Measurements from ENCODE around the gene STAP2. TPM values are rescaled to one million over a fixed set of nuclear protein-coding genes. Genes with fewer than 3 reads are reported as not detected.
A peak's percentile ranks its signal among the peaks of the same experiment; 100 is the strongest.
"Not testable (repeated sequence)": the region's sequence is repeated elsewhere in the genome, so short reads cannot be mapped to it uniquely, and the experiment has no call there.

The STAP2 gene
- total RNA-seq, 1 experiment from 2014 or later = 2.9 TPM

DNA sequence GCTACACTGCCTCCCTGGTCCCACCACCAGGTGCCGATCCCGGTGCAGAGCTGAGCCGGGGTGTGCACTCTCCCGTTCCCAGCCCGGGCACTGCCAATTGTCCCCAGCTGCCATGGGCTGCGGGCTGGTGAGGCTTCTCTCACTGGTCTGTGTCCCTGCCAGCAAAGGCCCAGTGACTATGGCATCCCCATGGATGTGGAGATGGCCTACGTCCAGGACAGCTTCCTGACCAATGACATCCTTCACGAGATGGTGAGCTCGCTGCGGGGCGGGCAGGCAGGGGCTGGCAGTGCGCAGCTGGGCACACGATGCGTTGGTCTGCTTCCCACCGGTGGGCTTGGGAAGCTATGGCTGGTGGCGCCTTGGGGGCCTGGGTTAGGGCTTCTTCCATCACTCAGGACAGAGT, 19.3 kb upstream of the STAP2 start:
- no peak for DNase-seq (ENCODE audit: low read depth)

DNA sequence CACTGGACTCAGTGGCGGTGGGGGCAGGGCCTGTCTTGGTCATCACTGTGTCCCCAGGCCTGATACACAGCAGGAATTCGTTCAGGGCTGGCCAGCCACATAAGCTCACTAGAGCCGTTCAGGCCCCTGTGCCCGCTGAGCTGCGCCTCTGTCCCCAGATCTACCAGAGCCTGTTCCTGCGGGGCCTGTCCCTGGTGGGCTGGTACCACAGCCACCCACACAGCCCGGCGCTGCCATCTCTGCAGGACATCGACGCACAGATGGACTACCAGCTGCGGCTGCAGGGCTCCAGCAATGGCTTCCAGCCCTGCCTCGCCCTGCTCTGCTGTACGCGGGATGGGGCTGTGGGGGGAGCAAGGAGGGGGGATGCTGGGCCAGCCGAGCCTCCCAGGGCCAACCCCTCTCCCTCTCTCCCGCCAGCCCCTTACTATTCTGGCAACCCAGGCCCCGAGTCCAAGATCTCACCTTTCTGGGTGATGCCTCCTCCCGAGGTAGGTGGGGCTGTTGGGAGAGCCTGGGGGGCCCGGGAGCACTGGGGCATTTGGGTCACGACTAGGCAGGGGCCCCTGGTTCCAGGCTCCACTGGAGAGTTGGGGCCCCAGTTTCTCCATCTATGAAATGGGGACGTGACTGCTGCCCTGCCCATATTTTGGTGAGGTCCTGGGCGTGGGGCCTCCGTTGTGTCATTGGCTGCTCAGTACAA, 18.6 kb upstream of the STAP2 start:
- no peak for DNase-seq (ENCODE audit: low read depth)

DNA sequence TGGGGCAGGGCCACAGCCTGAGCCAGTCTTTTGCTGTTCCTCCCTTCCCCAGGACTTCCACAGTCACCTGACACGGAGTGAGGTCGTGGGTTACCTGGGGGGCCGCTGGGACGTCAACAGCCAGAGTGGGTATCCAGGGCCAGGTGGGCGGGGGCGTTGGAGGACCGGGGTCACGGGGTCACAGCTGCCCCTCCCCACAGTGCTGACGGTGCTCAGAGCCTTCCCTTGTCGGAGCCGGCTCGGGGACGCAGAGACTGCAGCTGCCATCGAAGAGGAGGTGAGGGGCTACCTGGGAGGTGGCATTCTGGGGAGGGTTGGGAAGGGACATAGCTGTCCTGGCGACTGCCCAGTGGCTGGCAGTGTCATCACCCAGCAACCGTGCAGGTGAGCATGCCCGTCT, 16.3 kb upstream of the STAP2 start:
- no peak for DNase-seq (ENCODE audit: low read depth)

DNA sequence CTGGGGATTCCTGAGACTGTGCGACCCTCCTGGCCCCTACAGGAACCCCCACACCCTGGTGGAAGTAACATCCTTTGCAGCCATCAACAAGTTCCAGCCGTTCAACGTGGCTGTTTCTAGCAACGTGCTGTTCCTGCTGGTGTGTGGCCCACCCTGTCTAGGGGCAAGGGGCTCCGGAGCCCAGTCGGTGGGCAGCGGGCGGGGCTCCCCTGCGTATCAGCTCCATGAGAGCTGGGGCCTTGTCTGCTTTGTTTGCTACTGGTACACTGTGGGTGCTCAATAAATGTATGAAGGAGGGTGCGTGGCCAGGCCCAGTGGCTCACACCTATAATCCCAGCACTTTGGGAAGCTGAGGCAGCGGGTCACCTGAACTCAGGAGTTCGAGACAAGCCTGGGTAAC, 15.7 kb upstream of the STAP2 start:
- DNase-seq (ENCODE audit: low read depth) = no peak

DNA sequence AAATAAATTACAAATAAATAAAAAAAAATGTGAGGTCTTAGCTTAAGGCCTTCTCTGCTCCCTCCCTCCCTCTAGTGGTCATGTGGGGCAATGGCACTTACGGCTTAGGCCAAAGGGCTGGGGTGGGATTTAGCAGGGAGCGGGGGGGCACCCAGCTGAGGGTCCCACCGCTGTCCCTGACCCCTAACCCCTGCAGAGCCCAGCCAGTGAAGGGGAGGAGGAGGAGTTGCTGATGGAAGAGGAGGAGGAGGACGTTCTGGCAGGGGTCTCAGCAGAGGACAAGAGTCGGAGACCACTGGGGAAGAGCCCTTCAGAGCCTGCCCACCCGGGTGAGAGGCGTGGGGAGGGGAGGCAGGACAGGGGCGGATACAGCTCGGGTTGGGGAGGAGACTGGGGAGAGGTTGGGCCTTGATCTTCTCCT, 14.1 kb upstream of the STAP2 start:
- DNase-seq (ENCODE audit: low read depth) = peak; percentile 64

DNA sequence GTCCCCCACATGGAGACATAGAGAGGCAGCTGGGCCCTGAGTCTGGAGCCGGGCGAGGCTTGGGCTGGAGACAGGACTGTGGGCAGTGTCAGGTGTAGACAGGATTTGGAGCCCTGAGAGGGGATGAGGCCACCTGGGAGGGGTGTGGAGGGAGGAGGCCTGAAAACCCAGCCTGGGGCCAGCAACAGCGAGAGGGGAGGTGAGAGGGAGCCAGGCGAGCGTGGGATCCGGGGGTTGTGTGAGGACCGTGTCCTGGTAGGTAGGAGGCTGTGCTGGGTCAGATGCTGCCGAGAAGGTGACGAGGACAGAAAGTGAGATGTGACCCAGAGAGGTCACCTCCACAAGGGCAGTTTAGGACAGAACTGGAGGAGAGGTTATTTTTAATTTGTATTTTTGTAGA, 12.1 kb upstream of the STAP2 start:
- no peak for DNase-seq (ENCODE audit: low read depth)

DNA sequence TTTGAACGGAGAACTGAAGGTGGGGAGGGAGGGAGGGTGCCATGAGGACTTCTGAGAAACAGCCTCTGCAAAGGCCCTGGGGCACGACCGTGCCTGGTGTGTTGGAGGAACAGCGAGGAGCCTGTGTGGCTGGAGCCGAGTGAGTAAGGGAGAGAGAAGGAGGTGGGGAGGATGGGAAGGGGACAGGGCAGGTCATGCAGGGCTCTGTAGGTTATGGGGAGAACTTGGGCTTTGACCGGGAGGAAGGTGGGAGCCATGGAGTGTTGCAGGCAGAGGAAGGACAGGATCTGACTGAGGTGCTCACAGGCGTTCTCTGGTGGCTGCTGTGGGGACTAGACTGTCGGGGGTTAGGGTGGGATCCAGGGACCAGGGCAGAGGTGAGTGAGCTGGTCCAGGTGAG, 11.5 kb upstream of the STAP2 start:
- no peak for DNase-seq (ENCODE audit: low read depth)

DNA sequence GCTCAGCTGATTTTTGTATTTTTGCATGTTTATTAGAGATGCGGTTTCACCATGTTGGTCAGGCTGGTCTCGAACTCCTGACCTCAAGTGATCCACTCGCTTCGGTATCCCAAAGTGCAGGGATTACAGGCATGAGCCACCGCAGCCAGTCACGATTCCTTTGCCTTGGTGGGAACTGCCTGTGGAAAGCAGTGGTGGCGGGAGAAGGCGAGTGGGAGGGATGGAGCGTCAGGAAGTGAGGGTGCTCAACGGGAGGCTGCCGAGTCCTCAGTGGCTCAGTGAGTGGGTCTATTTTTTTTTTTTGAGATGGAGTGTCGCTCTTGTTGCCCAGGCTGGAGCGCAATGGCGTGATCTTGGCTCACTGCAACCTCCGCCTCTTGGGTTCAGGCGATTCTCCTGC, 10.6 kb upstream of the STAP2 start:
- DNase-seq (ENCODE audit: low read depth) = not testable (repeated sequence)

DNA sequence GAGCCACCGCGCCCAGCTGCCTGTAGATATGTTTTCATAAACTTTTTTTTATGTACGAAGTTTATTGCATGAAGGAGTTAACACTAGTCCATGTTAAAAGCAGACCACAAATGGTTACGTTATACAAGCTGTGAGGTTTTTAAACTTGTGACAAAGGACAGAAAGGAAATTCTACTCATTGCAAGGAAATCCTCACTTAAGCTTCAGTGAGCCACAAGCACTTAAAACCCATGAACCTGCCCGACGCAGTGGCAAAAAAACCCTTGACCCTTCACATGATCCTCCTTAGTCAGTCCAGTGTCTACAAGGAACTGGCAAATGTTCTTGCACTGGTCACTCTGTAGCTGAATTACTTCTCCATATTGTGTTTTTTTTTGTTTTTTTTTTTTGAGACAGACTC, 8.9 kb upstream of the STAP2 start:
- DNase-seq (ENCODE audit: low read depth) = no peak

DNA sequence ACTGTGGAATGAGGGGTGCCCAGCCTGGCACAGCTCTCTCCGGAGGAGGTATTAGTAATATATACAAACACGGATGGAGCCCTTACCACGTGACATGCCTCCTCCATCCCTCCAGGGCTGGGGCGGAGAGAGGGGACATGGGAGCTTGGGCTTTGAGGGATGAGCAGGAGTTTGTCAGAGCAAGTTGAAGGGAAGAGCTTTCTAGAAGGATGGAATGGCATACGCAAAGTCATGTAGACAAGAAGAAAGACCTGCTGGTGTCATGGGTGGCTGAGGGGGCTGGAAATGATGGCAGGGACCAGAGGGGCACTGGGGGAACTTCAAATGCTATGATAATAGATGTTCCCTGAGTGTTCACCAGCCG, 7.4 kb upstream of the STAP2 start:
- no peak for DNase-seq (ENCODE audit: low read depth)

DNA sequence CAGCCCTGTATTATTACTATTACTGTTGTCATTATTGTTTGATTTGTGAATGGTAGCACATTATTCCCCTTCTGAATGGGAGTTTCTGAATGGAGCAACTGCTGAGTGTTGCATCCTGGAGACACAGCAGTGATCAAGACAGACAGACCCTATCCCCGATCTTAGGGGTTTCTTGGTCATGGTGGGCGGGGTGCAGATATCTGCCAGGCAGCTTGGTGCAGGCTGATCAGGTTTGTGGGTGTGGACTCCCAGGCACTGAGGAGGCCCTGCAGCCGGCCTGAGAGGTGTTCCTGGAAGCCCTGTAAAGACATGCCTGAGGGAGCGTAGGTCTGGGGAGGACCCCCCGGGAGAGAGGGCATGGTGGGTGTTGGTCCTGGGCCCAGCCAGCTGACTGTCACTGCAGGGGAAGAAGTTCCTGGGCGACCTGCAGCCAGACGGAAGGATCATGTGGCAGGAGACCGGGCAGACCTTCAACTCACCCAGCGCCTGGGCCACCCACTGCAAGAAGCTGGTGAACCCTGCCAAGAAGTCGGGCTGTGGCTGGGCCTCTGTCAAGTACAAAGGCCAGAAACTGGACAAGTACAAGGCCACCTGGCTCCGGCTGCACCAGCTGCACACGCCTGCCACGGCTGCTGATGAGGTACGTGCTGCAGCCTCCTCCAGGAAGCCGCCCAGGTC, 6.9 kb upstream of the STAP2 start:
- DNase-seq (ENCODE audit: low read depth) = no peak

DNA sequence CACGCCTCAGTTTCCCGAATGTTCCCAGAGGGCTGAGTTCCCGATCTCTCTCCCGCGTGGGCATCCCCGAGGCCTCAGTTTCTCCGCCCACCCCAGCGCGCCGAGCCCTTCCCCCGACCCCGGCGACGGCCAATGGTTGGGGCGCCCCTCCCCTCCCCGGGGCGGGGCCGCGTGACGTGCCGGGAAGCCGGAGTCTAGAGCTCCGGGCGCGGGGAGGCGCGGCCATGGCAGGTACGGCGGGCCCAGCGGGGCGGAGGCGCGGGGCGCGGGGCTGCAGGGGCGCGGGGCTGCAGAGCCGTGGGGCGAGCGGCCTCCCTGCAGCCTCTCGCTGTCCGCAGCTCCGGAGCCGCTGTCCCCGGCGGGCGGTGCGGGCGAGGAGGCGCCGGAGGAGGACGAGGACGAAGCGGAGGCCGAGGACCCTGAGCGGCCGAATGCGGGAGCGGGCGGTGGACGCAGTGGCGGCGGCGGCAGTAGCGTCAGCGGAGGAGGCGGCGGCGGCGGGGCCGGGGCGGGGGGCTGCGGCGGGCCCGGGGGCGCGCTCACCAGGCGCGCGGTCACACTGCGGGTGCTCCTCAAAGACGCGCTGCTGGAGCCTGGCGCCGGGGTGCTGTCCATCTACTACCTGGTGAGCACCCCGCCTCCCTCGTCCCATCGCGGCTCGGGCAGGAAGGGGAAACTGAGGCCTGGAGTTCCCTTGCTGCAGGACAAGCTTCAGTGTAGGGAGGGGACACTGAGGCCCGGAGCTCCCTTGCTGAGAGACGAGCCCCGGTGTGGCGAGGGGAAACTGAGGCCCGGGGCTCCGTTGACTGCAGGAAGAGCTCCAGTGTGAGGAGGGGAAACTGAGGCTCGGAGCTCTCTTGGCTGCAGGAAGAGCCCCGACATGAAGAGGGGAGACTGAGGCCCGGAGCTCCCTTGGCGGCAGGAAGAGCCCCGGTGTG, 5.0 kb upstream of the STAP2 start, which contains the start of gene MPND:
Gene MPND (plus strand): TSS at position 193 of the 938 bp plus-strand sequence. CDS start 32 bp downstream, at position 225.
- peak; percentile 72 for DNase-seq (ENCODE audit: low read depth)

DNA sequence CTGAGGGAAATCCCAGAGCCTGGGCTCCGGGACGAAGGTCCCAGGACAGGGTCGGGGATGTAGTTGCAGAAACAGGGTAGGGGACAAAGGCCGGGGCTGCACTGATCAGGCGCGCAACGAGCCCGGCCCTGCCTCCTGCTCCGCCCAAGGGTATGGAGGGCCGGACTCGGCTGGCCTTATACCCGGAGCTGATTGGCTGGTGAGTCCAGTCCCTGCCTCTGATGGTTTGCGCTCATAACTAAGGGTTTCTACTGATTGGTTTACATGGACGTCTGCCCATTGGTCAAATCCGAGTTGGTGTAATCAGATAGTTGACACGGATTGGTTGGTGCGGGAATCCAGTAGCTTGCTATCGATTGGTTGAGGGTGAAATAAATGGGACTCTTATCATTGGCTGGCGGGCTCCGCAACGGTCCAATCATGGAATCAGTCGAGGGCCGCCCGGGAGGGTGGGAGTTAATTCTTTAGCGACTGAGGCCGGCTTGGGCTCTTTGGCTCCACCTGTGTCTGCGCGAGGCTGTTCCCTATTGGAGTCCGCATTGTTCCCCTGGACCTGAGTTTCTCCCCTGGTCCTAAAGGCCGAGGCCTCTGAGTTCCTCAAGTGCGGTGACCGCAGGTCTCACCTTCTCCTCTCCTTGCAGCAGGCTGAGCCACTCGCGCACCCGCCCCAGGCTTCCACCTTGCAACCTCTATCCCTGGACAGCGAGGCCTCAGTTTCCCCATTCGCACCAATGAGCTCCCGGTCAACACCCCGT, 4.2 kb upstream of the STAP2 start:
- peak; percentile 100 for DNase-seq (ENCODE audit: low read depth)

DNA sequence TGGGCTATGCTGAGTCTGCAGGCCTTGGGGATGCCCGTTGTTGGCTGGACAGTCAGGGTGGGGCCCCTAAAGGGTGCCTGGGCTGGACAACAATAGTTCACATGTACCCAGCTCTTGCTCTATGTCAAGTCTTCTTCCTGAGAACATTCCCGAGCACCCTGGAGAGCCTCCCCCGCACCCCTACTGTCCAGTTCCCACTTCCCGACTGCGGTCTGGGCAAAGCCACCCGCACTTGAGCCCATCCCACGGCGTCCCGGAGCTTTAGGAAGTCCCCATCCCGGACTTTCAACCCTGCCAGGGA, 3.6 kb upstream of the STAP2 start:
- DNase-seq (ENCODE audit: low read depth) = peak; percentile 56

DNA sequence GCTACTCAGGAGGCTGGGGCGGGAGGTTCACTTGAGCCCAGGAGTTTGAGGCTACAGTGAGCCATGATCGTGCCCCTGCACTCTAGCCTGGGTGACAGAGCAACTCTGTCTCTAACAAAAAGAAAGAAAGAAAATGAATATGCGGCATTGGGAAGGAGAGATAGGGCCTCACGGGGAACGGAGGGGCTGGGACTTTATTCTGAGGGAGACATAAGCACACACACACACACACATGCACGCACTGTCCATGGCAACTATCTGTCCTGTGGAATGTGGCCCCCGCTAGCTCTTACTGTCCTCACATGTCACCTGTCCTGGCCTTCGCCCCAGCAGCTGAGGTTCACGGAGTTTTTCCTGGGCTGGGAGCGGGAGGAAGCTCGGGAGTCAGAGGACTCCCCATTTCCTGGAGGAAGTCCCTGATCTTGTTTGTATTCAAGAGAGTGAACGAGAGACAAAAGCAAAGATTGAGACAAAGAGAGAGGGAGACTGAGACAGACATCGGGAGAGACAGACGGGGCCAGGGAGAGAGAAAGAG, 654 bp downstream of the STAP2 start:
- DNase-seq (ENCODE audit: low read depth) = no peak

DNA sequence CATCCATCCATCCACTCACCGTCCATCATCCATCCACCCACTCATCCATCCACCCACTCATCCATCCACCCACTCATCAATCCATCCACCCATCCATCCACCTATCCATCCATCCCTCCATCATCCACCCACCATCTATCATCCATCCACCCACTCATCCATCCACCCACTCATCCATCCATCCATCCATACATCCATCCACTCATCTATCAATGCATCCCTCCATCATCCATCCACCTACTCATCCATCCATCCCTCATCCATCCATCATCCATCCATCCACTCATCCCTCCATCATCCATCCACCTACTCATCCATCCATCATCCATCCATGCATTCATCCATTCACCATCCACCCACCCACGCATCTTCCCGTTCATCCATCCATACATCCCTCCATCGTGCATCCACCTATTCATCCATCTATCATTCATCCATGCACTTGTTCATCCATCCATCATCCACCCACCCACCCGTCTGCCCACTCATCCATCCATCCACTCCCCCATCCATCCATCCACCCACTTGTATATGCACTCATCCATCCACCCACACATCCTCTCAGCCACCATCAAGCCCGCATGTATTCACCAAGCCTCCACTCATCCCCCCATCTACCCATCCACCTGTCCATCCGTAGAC, 3.6 kb downstream of the STAP2 start:
- no peak for DNase-seq (ENCODE audit: low read depth)

DNA sequence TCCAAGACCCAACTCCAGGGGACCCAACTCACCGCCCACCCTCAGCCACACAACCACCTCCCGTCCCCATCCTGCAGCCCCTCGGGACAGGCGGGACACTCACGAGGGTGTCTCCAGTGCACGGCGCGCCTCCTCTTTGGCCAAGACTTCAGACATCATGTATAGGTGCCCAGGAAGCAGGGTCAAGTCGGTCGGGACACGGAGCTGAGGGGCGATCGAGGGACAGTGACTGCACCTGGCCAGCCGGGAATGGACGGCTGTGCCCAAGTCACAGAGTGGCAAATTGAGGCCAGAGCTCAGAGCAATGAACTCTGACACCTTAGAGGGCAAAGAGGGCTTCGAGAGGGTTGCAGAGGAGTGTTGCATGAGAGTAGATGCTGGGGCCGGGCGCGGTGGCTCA, 8.8 kb downstream of the STAP2 start:
- DNase-seq (ENCODE audit: low read depth) = no peak

DNA sequence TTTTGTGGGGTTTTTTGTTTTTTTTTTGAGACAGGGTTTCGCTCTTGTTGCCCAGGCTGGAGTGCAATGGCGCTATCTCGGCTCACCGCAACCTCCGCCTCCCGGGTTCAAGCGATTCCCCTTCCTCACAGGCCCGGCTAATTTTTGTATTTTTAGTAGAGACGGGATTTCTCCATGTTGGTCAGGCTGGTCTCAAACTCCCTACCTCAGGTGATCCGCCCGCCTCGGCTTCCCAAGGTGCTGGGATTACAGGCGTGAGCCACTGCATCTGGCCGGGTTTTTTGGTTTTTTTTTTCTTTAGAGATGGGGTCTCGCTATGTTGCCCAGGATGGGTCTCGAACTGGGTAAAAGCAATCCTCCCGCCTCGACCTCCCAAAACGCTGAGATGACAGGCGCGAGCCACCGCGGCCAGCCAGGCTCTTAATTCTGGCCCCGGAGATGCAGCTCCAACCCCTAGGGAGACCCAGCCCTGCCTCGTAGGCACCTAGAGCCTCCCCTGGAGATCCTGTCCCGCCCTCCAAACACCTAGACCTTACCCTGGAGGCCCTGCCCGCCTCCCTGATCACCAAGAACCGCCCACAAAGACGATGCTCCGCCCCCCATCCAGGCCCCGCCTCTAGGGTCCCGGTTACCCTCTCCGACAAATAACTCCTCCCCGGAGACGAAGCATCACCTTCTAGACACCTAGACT, 9.5 kb downstream of the STAP2 start:
- DNase-seq (ENCODE audit: low read depth) = not testable (repeated sequence)

DNA sequence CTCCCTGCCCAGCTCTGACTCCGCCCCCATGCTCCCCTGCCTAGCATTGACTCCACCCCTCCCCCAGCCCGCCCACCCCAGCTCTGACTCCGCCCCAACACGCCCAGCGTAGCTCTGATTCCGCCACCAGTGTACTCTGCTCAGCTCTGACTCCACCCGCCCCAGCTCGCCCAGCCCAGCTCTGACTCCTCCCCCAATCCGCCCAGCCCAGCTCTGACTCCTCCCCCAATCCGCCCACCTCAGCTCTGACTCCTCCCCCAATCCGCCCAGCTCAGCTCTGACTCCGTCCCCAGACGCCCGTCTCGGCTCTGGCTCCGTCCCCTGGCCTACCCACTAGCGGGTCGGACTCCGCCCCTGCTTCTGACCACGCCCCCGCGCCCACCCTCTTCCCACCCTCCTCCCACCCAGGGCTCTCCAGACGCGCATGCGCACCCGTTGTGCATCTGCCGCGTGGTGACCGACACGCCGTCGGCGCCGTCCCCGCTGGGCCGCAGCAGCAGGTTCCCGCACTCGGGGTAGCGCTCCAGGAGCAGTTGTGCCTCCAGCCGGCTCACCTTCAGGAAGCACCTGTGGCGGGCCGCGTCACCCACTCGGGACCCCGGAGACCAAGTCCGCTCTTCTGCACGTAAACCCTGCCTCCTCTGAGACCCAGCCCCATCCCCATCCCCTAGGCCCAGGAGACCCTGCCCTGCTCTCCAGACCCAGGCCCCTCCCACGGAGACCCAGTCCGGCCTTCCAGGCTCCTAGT, 10.2 kb downstream of the STAP2 start:
- peak; percentile 89 for DNase-seq (ENCODE audit: low read depth)

DNA sequence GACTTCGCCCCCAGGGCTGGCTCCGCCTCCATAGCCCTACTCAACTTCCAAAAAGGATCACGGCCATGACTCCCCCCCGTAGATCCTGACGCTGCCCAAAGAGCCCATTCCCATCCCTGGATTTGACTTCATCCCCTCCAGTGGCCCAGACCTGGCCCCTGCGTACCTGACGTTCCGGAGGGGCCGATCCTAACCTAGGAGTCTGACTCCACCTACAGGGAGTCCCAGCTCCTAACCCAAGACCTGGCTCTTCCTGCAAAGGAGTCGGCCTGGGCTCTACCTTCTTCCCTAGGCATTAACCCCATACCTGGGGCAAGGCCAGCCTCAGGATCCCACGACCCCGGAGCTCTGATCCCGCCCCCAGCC, 10.8 kb downstream of the STAP2 start:
- no peak for DNase-seq (ENCODE audit: low read depth)
